ENCODE measurements around the gene DMP1.

Gene DMP1

DNA sequence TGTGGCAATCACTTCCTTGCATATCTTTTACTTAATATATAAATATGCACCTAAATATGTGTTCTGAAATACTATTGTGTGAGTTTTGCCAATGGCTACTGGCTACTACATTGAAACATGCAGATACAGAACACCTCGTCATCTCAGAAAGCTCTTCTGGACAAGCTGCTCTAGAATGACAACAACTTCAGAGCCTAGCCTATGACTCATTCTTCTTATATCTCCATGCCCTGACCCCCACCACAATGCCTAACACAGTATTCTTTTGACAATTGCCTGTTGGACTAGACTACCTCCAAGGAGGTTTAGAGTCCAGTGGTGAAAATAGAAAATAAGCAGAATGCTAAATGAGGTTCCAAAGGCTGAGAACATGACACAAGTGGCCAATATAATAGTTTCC lies 17.6 kb upstream of the DMP1 start:
- no peaks in the 10 kb centered on the region for H3K4me1 ChIP-seq (ENCODE audit: control insufficient read depth in 2 of 2, insufficient read depth in 2 of 2, low read length in 2 of 2)

GRCh38 chr4:87633243-87633642 lies 16.8 kb upstream of the DMP1 start:
- Histone ChIP-seq H3K27ac (ENCODE audit: low read depth in 2 of 2, low read length in 2 of 2) (no peak overlapping the region), H3K9ac (ENCODE audit: low read depth in 1 of 2, low read length in 2 of 2) (no peak overlapping the region), H3K27me3 (ENCODE audit: control insufficient read depth in 2 of 2, insufficient read depth in 2 of 2, low read length in 2 of 2) (no peaks in the 10 kb centered on the region), H3K9me3 (ENCODE audit: control insufficient read depth in 2 of 2, low read length in 2 of 2) (no peaks in the 10 kb centered on the region), H3K4me1 (ENCODE audit: control insufficient read depth in 2 of 2, insufficient read depth in 2 of 2, low read length in 2 of 2) (no peaks in the 10 kb centered on the region), H3K36me3 (ENCODE audit: control insufficient read depth in 2 of 2, insufficient read depth in 2 of 2, low read length in 2 of 2) (no peaks in the 10 kb centered on the region), H3K4me3 (ENCODE audit: low read length in 2 of 2) (no peak overlapping the region)

More for the DNA sequence above, 17.6 kb upstream of the DMP1 start:
- H3K4me3 ChIP-seq (ENCODE audit: low read length in 2 of 2), result no peak overlapping the region
- no peak overlapping the region for H3K27ac ChIP-seq (ENCODE audit: low read depth in 2 of 2, low read length in 2 of 2)
- H3K27me3 ChIP-seq (ENCODE audit: control insufficient read depth in 2 of 2, insufficient read depth in 2 of 2, low read length in 2 of 2), result no peaks in the 10 kb centered on the region
- H3K36me3 ChIP-seq (ENCODE audit: control insufficient read depth in 2 of 2, insufficient read depth in 2 of 2, low read length in 2 of 2), result no peaks in the 10 kb centered on the region
- no peak overlapping the region for H3K9ac ChIP-seq (ENCODE audit: low read depth in 1 of 2, low read length in 2 of 2)
- H3K9me3 ChIP-seq (ENCODE audit: control insufficient read depth in 2 of 2, low read length in 2 of 2), result no peaks in the 10 kb centered on the region

GRCh38 chr4:87644286-87644685 lies 5.8 kb upstream of the DMP1 start:
- Histone ChIP-seq H3K9ac (ENCODE audit: low read depth in 1 of 2, low read length in 2 of 2) (no peak overlapping the region), H3K27ac (ENCODE audit: low read depth in 2 of 2, low read length in 2 of 2) (no peak overlapping the region), H3K4me1 (ENCODE audit: control insufficient read depth in 2 of 2, insufficient read depth in 2 of 2, low read length in 2 of 2) (no peaks in the 10 kb centered on the region), H3K4me3 (ENCODE audit: low read length in 2 of 2) (no peak overlapping the region), H3K27me3 (ENCODE audit: control insufficient read depth in 2 of 2, insufficient read depth in 2 of 2, low read length in 2 of 2) (no peaks in the 10 kb centered on the region), H3K9me3 (ENCODE audit: control insufficient read depth in 2 of 2, low read length in 2 of 2) (no peaks in the 10 kb centered on the region), H3K36me3 (ENCODE audit: control insufficient read depth in 2 of 2, insufficient read depth in 2 of 2, low read length in 2 of 2) (no peaks in the 10 kb centered on the region)

GRCh38 chr4:87650938-87651337 lies 858 bp downstream of the DMP1 start:
- H3K36me3 ChIP-seq (ENCODE audit: control insufficient read depth in 2 of 2, insufficient read depth in 2 of 2, low read length in 2 of 2), result no peaks in the 10 kb centered on the region
- H3K4me3 ChIP-seq (ENCODE audit: low read length in 2 of 2), result no peak overlapping the region

DNA sequence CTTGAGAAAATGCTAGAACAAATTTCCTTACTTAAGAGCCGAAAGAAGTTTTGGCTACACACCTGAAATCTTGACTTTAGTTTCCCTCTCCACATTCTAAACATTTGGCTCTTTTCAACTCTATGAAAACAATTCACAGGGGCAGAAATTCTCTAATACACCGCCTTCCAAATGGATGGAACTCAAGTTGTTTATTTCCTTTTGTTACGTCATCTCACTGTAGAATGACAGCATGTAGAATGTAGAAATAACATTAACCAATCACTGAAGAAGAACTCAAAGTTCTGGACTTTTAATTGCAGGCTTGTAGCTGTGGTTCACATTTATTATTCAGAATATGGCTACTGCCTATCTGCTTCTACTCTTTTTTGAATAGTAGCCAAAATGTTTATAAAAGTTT lies 1.9 kb downstream of the DMP1 start:
- Histone ChIP-seq H3K27me3 (ENCODE audit: control insufficient read depth in 2 of 2, insufficient read depth in 2 of 2, low read length in 2 of 2) (no peaks in the 10 kb centered on the region), H3K4me3 (ENCODE audit: low read length in 2 of 2) (no peak overlapping the region), H3K9ac (ENCODE audit: low read depth in 1 of 2, low read length in 2 of 2) (no peak overlapping the region), H3K36me3 (ENCODE audit: control insufficient read depth in 2 of 2, insufficient read depth in 2 of 2, low read length in 2 of 2) (no peaks in the 10 kb centered on the region), H3K9me3 (ENCODE audit: control insufficient read depth in 2 of 2, low read length in 2 of 2) (no peaks in the 10 kb centered on the region), H3K27ac (ENCODE audit: low read depth in 2 of 2, low read length in 2 of 2) (no peak overlapping the region), H3K4me1 (ENCODE audit: control insufficient read depth in 2 of 2, insufficient read depth in 2 of 2, low read length in 2 of 2) (no peaks in the 10 kb centered on the region)

More at GRCh38 chr4:87650938-87651337, 858 bp downstream of the DMP1 start:
- no peak overlapping the region for H3K9ac ChIP-seq (ENCODE audit: low read depth in 1 of 2, low read length in 2 of 2)
- H3K27me3 ChIP-seq (ENCODE audit: control insufficient read depth in 2 of 2, insufficient read depth in 2 of 2, low read length in 2 of 2), result no peaks in the 10 kb centered on the region
- no peak overlapping the region for H3K27ac ChIP-seq (ENCODE audit: low read depth in 2 of 2, low read length in 2 of 2)
- no peaks in the 10 kb centered on the region for H3K9me3 ChIP-seq (ENCODE audit: control insufficient read depth in 2 of 2, low read length in 2 of 2)
- no peaks in the 10 kb centered on the region for H3K4me1 ChIP-seq (ENCODE audit: control insufficient read depth in 2 of 2, insufficient read depth in 2 of 2, low read length in 2 of 2)

DNA sequence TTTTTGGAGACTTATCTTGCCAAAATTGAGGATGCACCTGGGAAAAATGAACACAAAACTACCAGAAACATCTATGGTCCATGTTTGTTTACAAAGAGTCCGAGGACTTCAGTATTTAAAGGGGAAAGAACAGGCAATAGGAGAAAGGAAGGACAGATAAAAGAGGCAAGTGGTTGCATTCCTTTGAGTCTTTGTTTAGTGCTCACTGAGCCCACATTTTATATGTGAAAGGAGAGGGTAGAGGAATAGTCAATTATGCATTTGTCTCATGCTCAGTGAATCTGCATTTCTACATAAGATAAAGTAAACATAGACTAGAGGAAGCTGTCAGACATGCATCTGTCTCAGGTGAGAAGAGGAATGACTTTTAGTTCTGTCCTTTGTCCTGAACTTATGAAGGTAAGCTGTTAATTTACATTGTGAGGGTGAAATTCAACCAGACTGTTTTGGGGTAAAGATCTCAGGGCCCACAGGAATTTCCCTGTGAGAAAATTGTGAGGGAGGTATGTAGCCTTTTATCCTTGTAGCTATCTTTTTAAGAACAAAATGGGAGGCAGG lies 4.5 kb downstream of the DMP1 start:
- Histone ChIP-seq H3K27ac (ENCODE audit: low read depth in 2 of 2, low read length in 2 of 2) (no peak overlapping the region), H3K27me3 (ENCODE audit: control insufficient read depth in 2 of 2, insufficient read depth in 2 of 2, low read length in 2 of 2) (no peaks in the 10 kb centered on the region)

DNA sequence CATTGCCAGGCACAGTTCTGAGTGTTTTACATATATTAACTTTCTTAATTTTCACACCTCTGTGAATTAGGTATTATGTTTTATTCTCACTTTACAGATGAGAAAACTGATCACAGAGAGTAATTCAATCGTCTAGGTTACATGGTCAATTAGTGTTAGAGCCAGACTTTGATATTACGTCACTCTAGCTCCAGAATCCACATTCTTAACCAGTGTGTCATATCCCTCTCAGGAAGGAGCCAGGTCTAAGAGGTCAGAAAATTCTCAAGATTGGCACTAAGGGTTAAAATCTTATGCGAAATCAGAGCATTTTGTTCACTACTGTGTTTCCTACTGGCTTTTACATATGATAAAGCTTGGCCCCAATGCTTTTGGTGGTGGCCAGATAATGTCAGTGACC lies 7.4 kb downstream of the DMP1 start:
- Histone ChIP-seq H3K36me3 (ENCODE audit: control insufficient read depth in 2 of 2, insufficient read depth in 2 of 2, low read length in 2 of 2) (no peaks in the 10 kb centered on the region), H3K27ac (ENCODE audit: low read depth in 2 of 2, low read length in 2 of 2) (no peak overlapping the region), H3K27me3 (ENCODE audit: control insufficient read depth in 2 of 2, insufficient read depth in 2 of 2, low read length in 2 of 2) (no peaks in the 10 kb centered on the region), H3K4me1 (ENCODE audit: control insufficient read depth in 2 of 2, insufficient read depth in 2 of 2, low read length in 2 of 2) (peaks cover 0 to 6% of the 10 kb centered on the region in 2 donors), H3K9me3 (ENCODE audit: control insufficient read depth in 2 of 2, low read length in 2 of 2) (no peaks in the 10 kb centered on the region), H3K9ac (ENCODE audit: low read depth in 1 of 2, low read length in 2 of 2) (no peak overlapping the region), H3K4me3 (ENCODE audit: low read length in 2 of 2) (no peak overlapping the region)

More for the DNA sequence above, 4.5 kb downstream of the DMP1 start:
- no peak overlapping the region for H3K4me3 ChIP-seq (ENCODE audit: low read length in 2 of 2)
- H3K9me3 ChIP-seq (ENCODE audit: control insufficient read depth in 2 of 2, low read length in 2 of 2), result no peaks in the 10 kb centered on the region
- peaks cover 0 to 4% of the 10 kb centered on the region in 2 donors for H3K4me1 ChIP-seq (ENCODE audit: control insufficient read depth in 2 of 2, insufficient read depth in 2 of 2, low read length in 2 of 2)
- H3K9ac ChIP-seq (ENCODE audit: low read depth in 1 of 2, low read length in 2 of 2), result no peak overlapping the region
- H3K36me3 ChIP-seq (ENCODE audit: control insufficient read depth in 2 of 2, insufficient read depth in 2 of 2, low read length in 2 of 2), result no peaks in the 10 kb centered on the region

DNA sequence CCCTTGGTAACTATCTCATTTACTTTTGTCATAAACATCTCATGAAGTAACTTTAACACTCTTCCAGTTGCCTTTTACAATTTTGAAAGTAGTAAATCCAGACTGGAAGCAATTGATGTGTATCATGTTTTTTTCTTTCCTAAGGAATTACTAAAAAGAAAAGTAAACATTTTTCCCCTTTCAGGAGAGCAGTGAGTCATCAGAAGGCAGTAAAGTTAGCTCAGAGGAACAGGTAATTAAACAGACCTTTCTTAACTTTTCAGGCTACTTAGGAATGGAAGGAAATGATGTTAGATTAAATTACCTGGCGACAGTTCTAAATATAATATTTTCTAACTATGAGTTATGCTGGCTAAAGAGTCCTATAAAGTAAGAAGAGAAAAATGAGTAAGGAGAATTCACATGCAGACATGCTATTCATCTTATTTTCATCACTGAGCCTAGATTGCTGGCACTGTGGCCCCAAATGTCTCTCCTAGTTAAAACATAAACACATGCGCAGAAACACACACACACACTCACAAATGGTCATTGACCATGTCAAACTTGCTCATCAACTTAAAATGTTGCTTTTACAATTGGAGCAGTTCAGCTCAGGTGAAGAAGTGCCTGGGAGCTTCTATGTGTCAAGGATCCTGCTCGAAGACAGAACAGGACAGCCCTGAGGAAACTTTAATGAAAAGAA lies 9.3 kb downstream of the DMP1 start:
- Histone ChIP-seq H3K4me3 (ENCODE audit: low read length in 2 of 2) (no peak overlapping the region), H3K9me3 (ENCODE audit: control insufficient read depth in 2 of 2, low read length in 2 of 2) (no peaks in the 10 kb centered on the region), H3K9ac (ENCODE audit: low read depth in 1 of 2, low read length in 2 of 2) (no peak overlapping the region), H3K27ac (ENCODE audit: low read depth in 2 of 2, low read length in 2 of 2) (no peak overlapping the region), H3K27me3 (ENCODE audit: control insufficient read depth in 2 of 2, insufficient read depth in 2 of 2, low read length in 2 of 2) (no peaks in the 10 kb centered on the region), H3K36me3 (ENCODE audit: control insufficient read depth in 2 of 2, insufficient read depth in 2 of 2, low read length in 2 of 2) (no peaks in the 10 kb centered on the region), H3K4me1 (ENCODE audit: control insufficient read depth in 2 of 2, insufficient read depth in 2 of 2, low read length in 2 of 2) (peaks cover 0 to 6% of the 10 kb centered on the region in 2 donors)

GRCh38 chr4:87662871-87663270 lies 12.8 kb downstream of the DMP1 start:
- Histone ChIP-seq H3K9ac (ENCODE audit: low read depth in 1 of 2, low read length in 2 of 2) (no peak overlapping the region), H3K4me3 (ENCODE audit: low read length in 2 of 2) (no peak overlapping the region), H3K27ac (ENCODE audit: low read depth in 2 of 2, low read length in 2 of 2) (no peak overlapping the region), H3K36me3 (ENCODE audit: control insufficient read depth in 2 of 2, insufficient read depth in 2 of 2, low read length in 2 of 2) (no peaks in the 10 kb centered on the region), H3K9me3 (ENCODE audit: control insufficient read depth in 2 of 2, low read length in 2 of 2) (no peaks in the 10 kb centered on the region), H3K4me1 (ENCODE audit: control insufficient read depth in 2 of 2, insufficient read depth in 2 of 2, low read length in 2 of 2) (peaks cover 0 to 6% of the 10 kb centered on the region in 2 donors), H3K27me3 (ENCODE audit: control insufficient read depth in 2 of 2, insufficient read depth in 2 of 2, low read length in 2 of 2) (no peaks in the 10 kb centered on the region)

- H3K36me3 ChIP-seq (ENCODE audit: control insufficient read depth in 2 of 2, insufficient read depth in 2 of 2, low read length in 2 of 2), result no peaks in the 10 kb centered on the region
- H3K27ac ChIP-seq (ENCODE audit: low read depth in 2 of 2, low read length in 2 of 2), result no peak overlapping the region
- H3K4me1 ChIP-seq (ENCODE audit: control insufficient read depth in 2 of 2, insufficient read depth in 2 of 2, low read length in 2 of 2), result no peaks in the 10 kb centered on the region
- H3K9me3 ChIP-seq (ENCODE audit: control insufficient read depth in 2 of 2, low read length in 2 of 2), result peaks cover 0 to 3% of the 10 kb centered on the region in 2 donors
- H3K9ac ChIP-seq (ENCODE audit: low read depth in 1 of 2, low read length in 2 of 2), result no peak overlapping the region
- no peaks in the 10 kb centered on the region for H3K27me3 ChIP-seq (ENCODE audit: control insufficient read depth in 2 of 2, insufficient read depth in 2 of 2, low read length in 2 of 2)
- H3K4me3 ChIP-seq (ENCODE audit: low read length in 2 of 2), result no peak overlapping the region
These were observed 19.3 kb downstream of the DMP1 start for GRCh38 chr4:87669373-87669772.

Measured in mucosa of rectum (tissue), 2 donors.